AG09309 (cell line): Measurements from ENCODE around the gene LYZL4.

Source experiments
- DNase-seq: peaks from one replicate; pipeline ENCODE4 v3.0.0-alpha.2; 2010; ENCODE audit warnings: low read depth
- H3K4me3 ChIP-seq: 2 replicates; pipeline ENCODE4 v1.5.1; 2011; ENCODE audit warnings: mild to moderate bottlenecking, low read depth, low read length, moderate library complexity; ENCODE audit not compliant: control insufficient read depth
- CTCF ChIP-seq: IDR thresholded peaks from 2 replicates; pipeline ENCODE4 v1.5.1; 2011; ENCODE audit warnings: mild to moderate bottlenecking, low read depth, low read length, inconsistent platforms; ENCODE audit not compliant: insufficient read depth, control insufficient read depth; ENCODE audit errors: missing control alignments

Gene LYZL4

DNA sequence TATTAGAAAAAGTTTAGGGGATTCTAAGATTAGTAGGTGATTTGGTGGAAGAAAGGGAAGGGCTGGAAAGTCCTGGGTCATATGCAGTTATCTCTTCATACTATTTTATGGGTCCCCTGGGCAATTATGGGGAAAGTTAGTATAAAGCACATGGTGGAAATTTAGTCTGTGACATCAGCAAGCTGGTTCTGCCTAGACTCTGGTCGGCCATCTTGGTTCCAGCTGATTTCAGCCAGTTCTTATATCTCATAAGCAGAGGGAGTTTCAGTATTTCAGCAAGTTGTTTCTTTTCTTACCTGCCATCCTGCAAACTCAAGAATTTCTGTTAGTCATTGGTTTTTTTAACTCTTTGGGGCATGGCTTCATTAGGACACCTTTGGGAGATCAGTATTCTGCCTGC is 1.0 kb upstream of the LYZL4 start:
- no peak for TF ChIP-seq CTCF
- DNase-seq = no peak
- no peak overlapping the region for H3K4me3 ChIP-seq

GRCh38 chr3:42408156-42408555 is 2.3 kb downstream of the LYZL4 start:
- TF ChIP-seq CTCF = no peak
- DNase-seq = no peak

GRCh38 chr3:42406727-42407450 is 3.5 kb downstream of the LYZL4 start:
- H3K4me3 ChIP-seq = no peak overlapping the region
- no peak for TF ChIP-seq CTCF
- DNase-seq = no peak

More at GRCh38 chr3:42408156-42408555, 2.3 kb downstream of the LYZL4 start:
- no peak overlapping the region for H3K4me3 ChIP-seq

DNA sequence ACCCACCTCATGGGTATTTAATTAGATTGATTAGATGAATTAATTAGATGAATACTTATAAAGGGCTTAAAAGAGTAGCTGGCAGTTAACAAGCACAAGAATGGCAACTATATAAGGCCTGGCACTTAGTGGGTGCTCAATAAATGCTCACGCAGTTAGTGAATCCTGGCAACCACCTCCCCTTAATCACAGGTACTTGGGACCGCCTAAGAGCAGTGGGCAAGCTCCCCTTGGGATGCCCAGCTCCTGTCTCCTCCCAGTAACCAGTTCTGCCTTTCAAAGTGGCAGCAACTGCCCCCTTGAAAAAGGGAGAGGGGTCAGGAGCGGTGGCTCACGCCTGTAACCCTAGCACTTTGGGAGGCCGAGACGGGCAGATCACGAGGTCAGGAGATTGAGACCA is 4.6 kb downstream of the LYZL4 start:
- no peak overlapping the region for H3K4me3 ChIP-seq
- no peak for TF ChIP-seq CTCF
- DNase-seq = no peak

DNA sequence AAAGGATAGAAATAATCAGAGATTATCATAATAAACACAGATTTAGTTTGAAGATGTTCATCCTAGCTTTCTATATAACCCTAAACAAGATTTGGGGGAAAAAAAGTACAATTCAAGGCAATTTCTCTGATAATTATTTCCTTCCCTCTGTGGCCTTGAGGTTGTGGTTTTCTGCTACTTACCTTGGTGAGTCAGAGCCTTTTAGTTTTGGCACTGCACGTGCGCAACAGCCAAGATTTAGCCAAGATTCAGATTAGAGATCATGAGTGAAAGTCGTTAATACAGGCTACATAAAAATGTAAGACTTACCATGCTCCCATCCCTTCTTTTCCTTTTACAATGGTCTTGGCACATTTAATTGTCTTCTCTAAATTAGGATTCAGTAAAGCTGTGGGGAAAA is 6.7 kb downstream of the LYZL4 start:
- H3K4me3 ChIP-seq = no peak overlapping the region
- no peak for TF ChIP-seq CTCF
- no peak for DNase-seq

GRCh38 chr3:42402394-42403096 is 7.9 kb downstream of the LYZL4 start:
- H3K4me3 ChIP-seq = no peak overlapping the region
- TF ChIP-seq CTCF = no peak
- DNase-seq = no peak

DNA sequence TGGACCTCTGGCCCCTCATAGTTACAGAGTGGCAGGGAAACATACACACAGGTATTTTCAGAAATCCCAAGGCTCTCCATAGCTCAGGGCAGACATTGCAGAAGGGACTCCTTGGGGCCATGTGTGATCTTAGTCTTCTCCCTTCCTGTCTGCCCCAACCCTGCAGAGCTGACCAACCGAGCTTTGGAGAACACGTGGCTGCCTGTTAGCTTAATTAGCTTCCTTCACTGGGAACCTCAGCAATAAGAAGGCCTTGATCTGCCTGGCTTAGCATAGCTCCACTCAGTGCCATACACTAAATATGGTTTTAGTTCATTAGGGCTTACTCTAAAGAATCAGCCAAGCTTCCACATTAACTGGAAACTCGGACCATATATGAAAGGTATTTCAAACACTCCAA is 12.3 kb downstream of the LYZL4 start:
- DNase-seq = no peak
- TF ChIP-seq CTCF = no peak
- no peak overlapping the region for H3K4me3 ChIP-seq
